Measurements from ENCODE around the gene CPXCR1. TPM values are rescaled to one million over a fixed set of nuclear protein-coding genes. Genes with fewer than 3 reads are reported as not detected.

The CPXCR1 gene
- total RNA-seq, result 0.07 TPM in 1 of 2 replicates, not detected in the other

GRCh38 chrX:88746925-88747324, at the start of gene CPXCR1:
Gene CPXCR1, plus strand, starts transcription at chrX:88747225. Its CDS starts 6,190 bp downstream, at chrX:88753415.

